GM13976 (cell line): ENCODE data around the gene LRRD1.
"Not testable (repeated sequence)": the region's sequence is repeated elsewhere in the genome, so short reads cannot be mapped to it uniquely, and the experiment has no call there.

ENCODE experiments used
- DNase-seq: peaks from one replicate; pipeline ENCODE4 v3.0.0; 2012; ENCODE audit warnings: low spot score
- in situ Hi-C: fragments of 300-500 bp; cut with MboI; formaldehyde crosslinking; loops from one replicate; pipeline ENCODE4 v1.12.0; 2022; ENCODE audit warnings: low sequenced_read_pairs, mixed read lengths, inconsistent platforms; ENCODE audit not compliant: unreplicated experiment
- TF ChIP-seq, protein P1 (sequence below): IDR thresholded peaks from 2 replicates; pipeline ENCODE4 v1.5.1; 2012; ENCODE audit warnings: borderline replicate concordance, mild to moderate bottlenecking; ENCODE audit not compliant: insufficient read depth; ENCODE audit errors: extremely low read depth, missing control alignments, control extremely low read depth

LRRD1 gene

DNA sequence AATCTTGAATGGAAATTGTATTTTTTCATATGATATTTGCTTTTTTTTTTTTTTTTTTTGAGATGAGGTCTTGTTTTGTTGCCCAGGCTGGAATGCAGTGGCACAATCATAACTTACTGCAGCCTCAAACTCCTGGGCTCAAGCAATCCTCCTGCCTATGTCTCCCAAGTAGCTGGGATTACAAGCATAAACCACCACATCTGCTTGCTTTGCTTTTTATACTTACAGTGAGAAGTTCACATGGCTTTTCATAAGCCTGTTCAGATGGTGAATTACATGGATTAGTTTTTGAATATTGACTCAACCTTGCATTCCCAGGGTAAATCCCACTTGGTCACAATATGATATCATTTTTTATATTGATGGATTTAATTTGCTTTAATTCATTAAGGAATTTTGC, 22.0 kb downstream of the LRRD1 start:
- TF ChIP-seq, protein P1, sequence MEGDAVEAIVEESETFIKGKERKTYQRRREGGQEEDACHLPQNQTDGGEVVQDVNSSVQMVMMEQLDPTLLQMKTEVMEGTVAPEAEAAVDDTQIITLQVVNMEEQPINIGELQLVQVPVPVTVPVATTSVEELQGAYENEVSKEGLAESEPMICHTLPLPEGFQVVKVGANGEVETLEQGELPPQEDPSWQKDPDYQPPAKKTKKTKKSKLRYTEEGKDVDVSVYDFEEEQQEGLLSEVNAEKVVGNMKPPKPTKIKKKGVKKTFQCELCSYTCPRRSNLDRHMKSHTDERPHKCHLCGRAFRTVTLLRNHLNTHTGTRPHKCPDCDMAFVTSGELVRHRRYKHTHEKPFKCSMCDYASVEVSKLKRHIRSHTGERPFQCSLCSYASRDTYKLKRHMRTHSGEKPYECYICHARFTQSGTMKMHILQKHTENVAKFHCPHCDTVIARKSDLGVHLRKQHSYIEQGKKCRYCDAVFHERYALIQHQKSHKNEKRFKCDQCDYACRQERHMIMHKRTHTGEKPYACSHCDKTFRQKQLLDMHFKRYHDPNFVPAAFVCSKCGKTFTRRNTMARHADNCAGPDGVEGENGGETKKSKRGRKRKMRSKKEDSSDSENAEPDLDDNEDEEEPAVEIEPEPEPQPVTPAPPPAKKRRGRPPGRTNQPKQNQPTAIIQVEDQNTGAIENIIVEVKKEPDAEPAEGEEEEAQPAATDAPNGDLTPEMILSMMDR = no peak
- no peak for DNase-seq
- in situ Hi-C loops = no loop called here

- TF ChIP-seq, protein P1 = no peak
- DNase-seq = no peak
- in situ Hi-C loops = no loop called here
These were observed 23.7 kb downstream of the LRRD1 start for GRCh38 chr7:92155108-92155739.

- TF ChIP-seq, protein P1 = no peak
- DNase-seq = no peak
- in situ Hi-C loops = no loop called here
These were observed 28.4 kb downstream of the LRRD1 start for GRCh38 chr7:92150450-92151017.

GRCh38 chr7:92149736-92150239, 29.2 kb downstream of the LRRD1 start:
- TF ChIP-seq, protein P1 = no peak
- in situ Hi-C loops = no loop called here
- no peak for DNase-seq

DNA sequence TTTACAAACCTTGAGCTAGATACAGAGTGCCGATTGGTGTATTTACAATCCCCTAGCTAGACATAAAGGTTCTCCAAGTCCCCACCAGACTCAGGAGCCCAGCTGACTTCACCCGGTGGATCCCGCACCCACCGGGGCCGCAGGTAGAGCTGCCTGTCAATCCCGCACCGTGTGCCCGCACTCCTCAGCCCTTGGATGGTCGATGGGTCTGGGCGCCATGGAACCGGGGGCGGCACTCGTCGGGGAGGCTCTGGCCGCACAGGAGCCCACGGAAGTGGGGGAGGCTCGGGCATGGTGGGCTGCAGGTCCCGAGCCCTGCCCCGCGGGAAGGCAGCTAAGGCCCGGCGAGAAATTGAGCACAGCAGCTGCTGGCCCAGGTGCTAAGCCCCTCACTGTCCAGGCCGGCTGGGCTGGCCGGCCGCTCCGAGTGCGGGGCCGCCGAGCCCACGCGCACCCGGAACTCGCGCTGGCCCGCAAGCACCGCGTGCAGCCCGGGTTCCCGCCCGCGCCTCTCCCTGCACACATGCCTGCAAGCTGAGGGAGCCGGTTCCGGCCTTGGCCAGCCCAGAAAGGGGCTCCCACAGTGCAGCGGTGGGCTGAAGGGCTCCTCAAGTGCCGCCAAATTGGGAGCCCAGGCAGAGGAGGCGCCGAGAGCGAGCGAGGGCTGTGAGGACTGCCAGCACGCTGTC, 35.6 kb downstream of the LRRD1 start:
- DNase-seq, in situ Hi-C loops: not testable (repeated sequence)

GRCh38 chr7:92142791-92143190, 36.2 kb downstream of the LRRD1 start:
- in situ Hi-C loops = not testable (repeated sequence)

DNA sequence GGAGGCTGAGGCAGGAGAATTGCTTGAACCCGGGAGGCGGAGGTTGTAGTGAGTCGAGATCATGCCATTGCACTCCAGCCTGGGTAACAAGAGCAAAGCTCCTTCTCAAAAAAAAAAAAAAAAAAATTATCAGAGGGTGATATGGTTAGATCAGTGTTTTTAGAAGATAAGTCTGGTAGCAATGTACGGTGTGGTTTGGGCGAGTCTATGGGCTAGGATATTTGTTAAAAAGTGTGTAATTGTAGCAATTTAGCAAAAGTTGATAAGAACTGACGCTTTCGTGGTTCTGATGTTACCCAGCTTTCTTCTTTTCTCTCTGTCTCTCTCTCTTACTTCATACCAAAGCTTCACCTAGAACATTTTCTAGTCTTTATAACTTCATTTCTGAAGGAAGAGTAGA, 37.8 kb downstream of the LRRD1 start:
- in situ Hi-C loops = no loop called here
- TF ChIP-seq, protein P1 = no peak
- DNase-seq = no peak

More at GRCh38 chr7:92142791-92143190, 36.2 kb downstream of the LRRD1 start:
- not testable (repeated sequence) for DNase-seq
